OCI-LY1 (cell line): Measurements from ENCODE around the gene HACD2.

ENCODE experiments used
- CTCF ChIP-seq: fragments of 200-600 bp; sonication (generic), shearing (Covaris generic); IDR thresholded peaks from 2 replicates; pipeline ENCODE4 v1.5.1; 2017; ENCODE audit warnings: mild to moderate bottlenecking, antibody characterized with exemption, low read length, moderate library complexity, mixed read lengths
- EZH2 ChIP-seq: fragments of 200-600 bp; sonication (generic), shearing (Covaris generic); IDR thresholded peaks from 2 replicates; pipeline ENCODE4 v1.8.0; 2017; ENCODE audit warnings: borderline replicate concordance, mixed run types, mild to moderate bottlenecking, antibody characterized with exemption, low read length, moderate library complexity, mixed read lengths

- TF ChIP-seq CTCF (no peak), EZH2 (no peak)
These were observed 16.8 kb downstream of the HACD2 start for GRCh38 chr3:123568034-123568433.
